Measurements from ENCODE around the gene CDH16.

DNA sequence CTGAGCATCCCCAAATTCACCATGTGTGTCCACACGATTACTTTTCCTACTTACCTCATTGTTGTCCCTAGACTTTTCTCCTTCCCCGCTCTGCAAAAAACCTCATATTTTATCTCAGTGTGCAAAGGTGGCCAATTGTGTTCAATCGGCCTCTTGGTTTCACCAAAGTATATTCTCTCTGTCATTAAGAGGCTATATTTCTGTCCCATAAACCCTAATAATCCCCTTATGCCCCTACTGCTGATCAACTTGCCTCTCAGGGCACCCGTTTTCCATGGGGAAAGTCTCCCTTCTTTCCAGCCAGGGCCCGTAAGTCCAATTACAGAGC is 28.3 kb upstream of the CDH16 start:
- TF ChIP-seq, protein P1, sequence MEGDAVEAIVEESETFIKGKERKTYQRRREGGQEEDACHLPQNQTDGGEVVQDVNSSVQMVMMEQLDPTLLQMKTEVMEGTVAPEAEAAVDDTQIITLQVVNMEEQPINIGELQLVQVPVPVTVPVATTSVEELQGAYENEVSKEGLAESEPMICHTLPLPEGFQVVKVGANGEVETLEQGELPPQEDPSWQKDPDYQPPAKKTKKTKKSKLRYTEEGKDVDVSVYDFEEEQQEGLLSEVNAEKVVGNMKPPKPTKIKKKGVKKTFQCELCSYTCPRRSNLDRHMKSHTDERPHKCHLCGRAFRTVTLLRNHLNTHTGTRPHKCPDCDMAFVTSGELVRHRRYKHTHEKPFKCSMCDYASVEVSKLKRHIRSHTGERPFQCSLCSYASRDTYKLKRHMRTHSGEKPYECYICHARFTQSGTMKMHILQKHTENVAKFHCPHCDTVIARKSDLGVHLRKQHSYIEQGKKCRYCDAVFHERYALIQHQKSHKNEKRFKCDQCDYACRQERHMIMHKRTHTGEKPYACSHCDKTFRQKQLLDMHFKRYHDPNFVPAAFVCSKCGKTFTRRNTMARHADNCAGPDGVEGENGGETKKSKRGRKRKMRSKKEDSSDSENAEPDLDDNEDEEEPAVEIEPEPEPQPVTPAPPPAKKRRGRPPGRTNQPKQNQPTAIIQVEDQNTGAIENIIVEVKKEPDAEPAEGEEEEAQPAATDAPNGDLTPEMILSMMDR (IDR thresholded peaks at IDR 0.05), result no peak
- no peak for TF ChIP-seq POLR2AphosphoS5 (IDR thresholded peaks at IDR 0.05)

All from sigmoid colon (tissue), 4 donors.